Thyroid gland (tissue), 4 donors: ENCODE data around the gene ANKRD13C.

Experiments
- CTCF ChIP-seq, 6 experiments: fragments of 200-600 bp in 3 of 6; fragments of 450-650 bp in 3 of 6; sonication (generic) in 3 of 6; IDR thresholded peaks; one replicate each; pipeline ENCODE4 v1.5.1; 2016 to 2019; ENCODE audit warnings: antibody characterized with exemption in 6 of 6, mild to moderate bottlenecking in 2 of 6, inconsistent platforms in 1 of 6, moderate library complexity in 1 of 6
- POLR2A ChIP-seq, 2 donors: fragments of 450-650 bp; IDR thresholded peaks; one replicate each; pipeline ENCODE4 v1.6.1; 2017; ENCODE audit warnings: antibody characterized with exemption in 2 of 2, mild to moderate bottlenecking in 2 of 2, moderate library complexity in 1 of 2

GRCh38 chr1:70210820-70211219 lies 143.7 kb downstream of the ANKRD13C start:
- TF ChIP-seq CTCF (IDR thresholded peaks at IDR 0.05) (no peak), POLR2A (IDR thresholded peaks at IDR 0.05) (no peak)
